ENCODE measurements around the gene ADI1.

Gene ADI1

GRCh38 chr2:3479430-3480320 lies 39.7 kb downstream of the ADI1 start:
- DNase-seq: no peak

GRCh38 chr2:3478846-3479385 lies 40.4 kb downstream of the ADI1 start:
- no peak for DNase-seq

GRCh38 chr2:3476985-3477327 lies 42.4 kb downstream of the ADI1 start:
- DNase-seq: no peak

GRCh38 chr2:3476321-3476984 lies 42.9 kb downstream of the ADI1 start:
- no peak for DNase-seq

GRCh38 chr2:3475771-3476170 lies 43.6 kb downstream of the ADI1 start:
- DNase-seq: no peak

GRCh38 chr2:3472966-3473365 lies 46.4 kb downstream of the ADI1 start:
- no peak for DNase-seq

- no peak for DNase-seq
Measured at GRCh38 chr2:3472296-3472695, 47.0 kb downstream of the ADI1 start.

GRCh38 chr2:3470856-3471737 lies 48.2 kb downstream of the ADI1 start:
- no peak for DNase-seq

- DNase-seq: no peak
Measured at GRCh38 chr2:3470166-3470651, 49.1 kb downstream of the ADI1 start.

- DNase-seq: no peak
Measured at GRCh38 chr2:3469486-3469885, 49.8 kb downstream of the ADI1 start.

- no peak for DNase-seq
Measured at GRCh38 chr2:3468296-3468988, 50.9 kb downstream of the ADI1 start.

GRCh38 chr2:3467654-3468053 lies 51.7 kb downstream of the ADI1 start:
- no peak for DNase-seq

GRCh38 chr2:3466966-3467365 lies 52.4 kb downstream of the ADI1 start:
- DNase-seq: no peak

- no peak for DNase-seq
Measured at GRCh38 chr2:3466482-3466863, 52.9 kb downstream of the ADI1 start.

- peak; percentile 6 for DNase-seq
Measured at GRCh38 chr2:3465844-3466481, 53.4 kb downstream of the ADI1 start.

GRCh38 chr2:3465328-3465727 lies 54.0 kb downstream of the ADI1 start:
- DNase-seq: no peak

GRCh38 chr2:3464401-3465005 lies 54.8 kb downstream of the ADI1 start:
- DNase-seq: no peak

GRCh38 chr2:3463944-3464343 lies 55.4 kb downstream of the ADI1 start:
- no peak for DNase-seq

- no peak for DNase-seq
Measured at GRCh38 chr2:3463186-3463835, 56.0 kb downstream of the ADI1 start.

GRCh38 chr2:3462493-3463104 lies 56.7 kb downstream of the ADI1 start:
- no peak for DNase-seq
